H9 (cell line): ENCODE results near the gene KIF6. TPM values are rescaled to one million over a fixed set of nuclear protein-coding genes. Genes with fewer than 3 reads are reported as not detected.
A peak's percentile ranks its signal among the peaks of the same experiment; 100 is the strongest.

Experiments used
- DNase-seq: peaks from one replicate; pipeline ENCODE4 v3.0.0-alpha.2; 2017
- H2AFZ ChIP-seq: one replicate; pipeline ENCODE4 v1.6.1; 2013; ENCODE audit warnings: mild to moderate bottlenecking, low read length, control low read depth, moderate library complexity
- H2AK5ac ChIP-seq: 2 replicates; pipeline ENCODE4 v1.6.1; 2013; ENCODE audit warnings: low read length, control low read depth, mixed read lengths; ENCODE audit not compliant: insufficient read length
- H2BK120ac ChIP-seq: one replicate; pipeline ENCODE4 v1.6.1; 2013; ENCODE audit warnings: low read depth, mild to moderate bottlenecking, low read length, control low read depth, inconsistent platforms; ENCODE audit not compliant: poor library complexity, severe bottlenecking
- H2BK12ac ChIP-seq: 2 replicates; pipeline ENCODE4 v1.6.1; 2013; ENCODE audit warnings: low read length, control low read depth, mixed read lengths, low read depth; ENCODE audit not compliant: insufficient read length
- H2BK15ac ChIP-seq: 2 replicates; pipeline ENCODE4 v1.6.1; 2013; ENCODE audit warnings: low read depth, low read length, control low read depth
- H2BK20ac ChIP-seq: one replicate; pipeline ENCODE4 v1.6.1; 2013; ENCODE audit warnings: low read depth, mild to moderate bottlenecking, low read length, control low read depth, inconsistent platforms; ENCODE audit not compliant: poor library complexity, severe bottlenecking
- H2BK5ac ChIP-seq: 2 replicates; pipeline ENCODE4 v1.6.1; 2013; ENCODE audit warnings: low read length, control low read depth, mixed read lengths; ENCODE audit not compliant: insufficient read length
- H3K14ac ChIP-seq: 2 replicates; pipeline ENCODE4 v1.6.1; 2013; ENCODE audit warnings: low read length, control low read depth; ENCODE audit not compliant: insufficient read depth
- H3K18ac ChIP-seq: 2 replicates; pipeline ENCODE4 v1.6.1; 2013; ENCODE audit warnings: low read depth, mild to moderate bottlenecking, mixed read lengths, low read length, control low read depth; ENCODE audit not compliant: insufficient read length
- H3K23ac ChIP-seq: 2 replicates; pipeline ENCODE4 v1.6.1; 2013; ENCODE audit warnings: low read length, control low read depth, mixed read lengths, low read depth; ENCODE audit not compliant: insufficient read length
- H3K23me2 ChIP-seq: 2 replicates; pipeline ENCODE4 v1.6.1; 2013; ENCODE audit warnings: low read depth, mild to moderate bottlenecking, mixed read lengths, low read length, control low read depth; ENCODE audit not compliant: insufficient read length, poor library complexity, severe bottlenecking
- H3K27ac ChIP-seq: 2 replicates; pipeline ENCODE4 v1.5.1; 2013; ENCODE audit warnings: low read length, control low read depth, mixed read lengths, low read depth; ENCODE audit not compliant: insufficient read length
- H3K27me3 ChIP-seq: 2 replicates; pipeline ENCODE4 v1.6.1; 2013; ENCODE audit warnings: low read length, control low read depth, inconsistent platforms; ENCODE audit not compliant: insufficient read depth
- H3K4ac ChIP-seq: 2 replicates; pipeline ENCODE4 v1.6.1; 2013; ENCODE audit warnings: low read depth, mild to moderate bottlenecking, control low read depth, inconsistent platforms, low read length, moderate library complexity
- H3K4me1 ChIP-seq: 2 replicates; pipeline ENCODE4 v1.6.1; 2013; ENCODE audit warnings: low read length, control low read depth, inconsistent platforms; ENCODE audit not compliant: insufficient read depth
- H3K4me2 ChIP-seq: 2 replicates; pipeline ENCODE4 v1.6.1; 2013; ENCODE audit warnings: low read length, control low read depth, mixed read lengths; ENCODE audit not compliant: insufficient read length, insufficient read depth
- H3K56ac ChIP-seq: 2 replicates; pipeline ENCODE4 v1.6.1; 2013; ENCODE audit warnings: low read depth, mild to moderate bottlenecking, mixed read lengths, low read length, control low read depth; ENCODE audit not compliant: insufficient read length
- H3K79me1 ChIP-seq: 2 replicates; pipeline ENCODE4 v1.6.1; 2013; ENCODE audit warnings: low read depth, mild to moderate bottlenecking, moderate library complexity, low read length, control low read depth, inconsistent platforms; ENCODE audit not compliant: insufficient read depth, poor library complexity, severe bottlenecking
- H3K79me2 ChIP-seq: 2 replicates; pipeline ENCODE4 v1.6.1; 2013; ENCODE audit warnings: low read length, control low read depth, inconsistent platforms; ENCODE audit not compliant: insufficient read depth
- H3K9ac ChIP-seq: 2 replicates; pipeline ENCODE4 v1.6.1; 2013; ENCODE audit warnings: low read length, control low read depth, mixed read lengths; ENCODE audit not compliant: insufficient read length; ENCODE audit errors: extremely low read depth
- H3K9me3 ChIP-seq: one replicate; pipeline ENCODE4 v1.6.1; 2013; ENCODE audit warnings: low read depth, low read length, inconsistent platforms; ENCODE audit not compliant: control insufficient read depth
- H3T11ph ChIP-seq: one replicate; pipeline ENCODE4 v1.6.1; 2013; ENCODE audit warnings: mild to moderate bottlenecking, low read length, control low read depth, inconsistent platforms
- H4K20me1 ChIP-seq: one replicate; pipeline ENCODE4 v1.6.1; 2013; ENCODE audit not compliant: control insufficient read depth, insufficient read length, insufficient read depth
- H4K5ac ChIP-seq: 2 replicates; pipeline ENCODE4 v1.6.1; 2013; ENCODE audit warnings: low read depth, mild to moderate bottlenecking, mixed read lengths, low read length, control low read depth; ENCODE audit not compliant: insufficient read length
- H4K8ac ChIP-seq: replicated peaks from 2 replicates; pipeline ENCODE4 v1.6.1; 2013; ENCODE audit warnings: low read length, control low read depth, mixed read lengths, low read depth; ENCODE audit not compliant: insufficient read length
- H4K91ac ChIP-seq: 2 replicates; pipeline ENCODE4 v1.6.1; 2013; ENCODE audit warnings: low read depth, mild to moderate bottlenecking, moderate library complexity, mixed read lengths, low read length, control low read depth; ENCODE audit not compliant: insufficient read length
- H3K27ac Mint-ChIP-seq, 3 experiments: 2 replicates in 2 of 3; 3 replicates in 1 of 3; pipeline ENCODE4 v1.8.0; 2020 to 2021; ENCODE audit warnings: mixed read lengths in 3 of 3, mild to moderate bottlenecking in 1 of 3, moderate library complexity in 1 of 3
- H3K27me3 Mint-ChIP-seq: 2 replicates; pipeline ENCODE4 v1.8.0; 2021; ENCODE audit warnings: low read depth, mild to moderate bottlenecking, moderate library complexity, mixed read lengths
- H3K36me3 Mint-ChIP-seq, 3 experiments: 2 replicates in 2 of 3; 3 replicates in 1 of 3; pipeline ENCODE4 v1.8.0; 2020 to 2021; ENCODE audit warnings: low read depth in 3 of 3, mixed read lengths in 3 of 3; ENCODE audit not compliant: insufficient read depth in 1 of 3
- H3K4me1 Mint-ChIP-seq, 2 experiments: 2 replicates each; pipeline ENCODE4 v1.8.0; 2020; ENCODE audit warnings: mixed read lengths in 2 of 2
- H3K4me3 Mint-ChIP-seq, 2 experiments: 2 replicates in 1 of 2; 3 replicates in 1 of 2; pipeline ENCODE4 v1.8.0; 2020 to 2021; ENCODE audit warnings: mild to moderate bottlenecking in 2 of 2, mixed read lengths in 2 of 2, moderate library complexity in 1 of 2
- H3K9me3 Mint-ChIP-seq, 2 experiments: 2 replicates in 1 of 2; 3 replicates in 1 of 2; pipeline ENCODE4 v1.8.0; 2020; ENCODE audit warnings: mild to moderate bottlenecking in 2 of 2, mixed read lengths in 2 of 2, moderate library complexity in 1 of 2
- WGBS: extraction: QIAGEN DNeasy Blood & Tissue Kit; methylation state at CpG from one replicate; pipeline ENCODE4 v1.1.7; 2013; ENCODE audit warnings: missing lambda C conversion rate, low lambda C conversion rate, mixed read lengths; ENCODE audit not compliant: insufficient read length; ENCODE audit errors: extremely low coverage; 5-methylcytosine and 5-hydroxymethylcytosine counted together
- total RNA-seq: library from RNA; stranded (reverse); gene quantifications from 2 replicates; pipeline ENCODE4 v1.2.1, GENCODE V29; 2021
- TF ChIP-seq, protein P1 (sequence below): fragments of 200-600 bp; sonication (generic); conservative IDR thresholded peaks from 3 replicates; pipeline ENCODE4 v1.8.0; 2021; ENCODE audit warnings: antibody characterized with exemption, mild to moderate bottlenecking

The KIF6 gene
- total RNA-seq, 1 experiment from 2014 or later, result 0.63 TPM

DNA sequence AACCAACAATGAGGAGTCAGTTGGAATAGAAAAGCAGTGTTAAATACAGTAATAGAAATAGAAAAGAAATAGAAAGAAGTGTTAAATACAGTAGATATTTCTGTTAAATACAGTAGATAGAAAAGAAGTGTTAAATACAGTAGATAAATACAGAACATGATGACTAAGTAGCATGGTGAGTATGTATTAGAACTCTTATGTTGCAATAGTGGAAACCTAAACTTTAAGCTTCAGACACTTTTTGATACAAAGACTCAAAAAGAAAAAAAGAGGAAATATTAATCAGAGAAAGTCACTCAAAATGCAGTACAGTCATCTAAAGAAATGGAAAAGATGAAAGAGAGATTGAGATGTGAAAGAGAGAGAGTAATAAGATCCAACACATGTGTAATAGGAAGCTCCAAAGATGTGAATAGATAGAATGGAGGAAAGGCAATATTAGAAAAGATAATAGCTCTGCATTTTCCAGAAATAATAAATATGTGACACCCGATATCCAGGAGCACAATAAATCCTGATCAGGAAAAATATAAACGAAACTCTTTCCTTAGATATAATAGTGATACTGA is 271.2 kb downstream of the KIF6 start:
- Histone ChIP-seq H3K4me1 (no peaks in the 10 kb centered on the region), H4K91ac (no peak overlapping the region), H2AFZ (no peak overlapping the region), H4K8ac (no peak overlapping the region), H3K14ac (no peak overlapping the region), H3K79me1 (no peaks in the 10 kb centered on the region), H3K27ac (no peak overlapping the region), H3K23ac (no peak overlapping the region), H3K23me2 (no peaks in the 10 kb centered on the region), H3K27me3 (no peaks in the 10 kb centered on the region), H3K56ac (no peak overlapping the region), H2BK12ac (no peak overlapping the region), H3K4me2 (no peak overlapping the region), H4K20me1 (no peaks in the 10 kb centered on the region), H2BK5ac (no peak overlapping the region), H2BK20ac (no peak overlapping the region), H3K79me2 (no peaks in the 10 kb centered on the region), H3K4ac (no peak overlapping the region), H4K5ac (no peak overlapping the region), H3K9ac (no peak overlapping the region), H2AK5ac (no peak overlapping the region), H2BK120ac (no peak overlapping the region), H3T11ph (no peak overlapping the region), H3K18ac (no peak overlapping the region), H3K9me3 (no peaks in the 10 kb centered on the region), H2BK15ac (no peak overlapping the region)
- no CpG with 5 or more reads among the region's 2 CpGs for WGBS
- H3K9me3 Mint-ChIP-seq, result peaks cover 15 to 17% of the 10 kb centered on the region in 2 experiments
- H3K27ac Mint-ChIP-seq, result no peak overlapping the region
- TF ChIP-seq, protein P1, sequence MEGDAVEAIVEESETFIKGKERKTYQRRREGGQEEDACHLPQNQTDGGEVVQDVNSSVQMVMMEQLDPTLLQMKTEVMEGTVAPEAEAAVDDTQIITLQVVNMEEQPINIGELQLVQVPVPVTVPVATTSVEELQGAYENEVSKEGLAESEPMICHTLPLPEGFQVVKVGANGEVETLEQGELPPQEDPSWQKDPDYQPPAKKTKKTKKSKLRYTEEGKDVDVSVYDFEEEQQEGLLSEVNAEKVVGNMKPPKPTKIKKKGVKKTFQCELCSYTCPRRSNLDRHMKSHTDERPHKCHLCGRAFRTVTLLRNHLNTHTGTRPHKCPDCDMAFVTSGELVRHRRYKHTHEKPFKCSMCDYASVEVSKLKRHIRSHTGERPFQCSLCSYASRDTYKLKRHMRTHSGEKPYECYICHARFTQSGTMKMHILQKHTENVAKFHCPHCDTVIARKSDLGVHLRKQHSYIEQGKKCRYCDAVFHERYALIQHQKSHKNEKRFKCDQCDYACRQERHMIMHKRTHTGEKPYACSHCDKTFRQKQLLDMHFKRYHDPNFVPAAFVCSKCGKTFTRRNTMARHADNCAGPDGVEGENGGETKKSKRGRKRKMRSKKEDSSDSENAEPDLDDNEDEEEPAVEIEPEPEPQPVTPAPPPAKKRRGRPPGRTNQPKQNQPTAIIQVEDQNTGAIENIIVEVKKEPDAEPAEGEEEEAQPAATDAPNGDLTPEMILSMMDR, result no peak
- H3K4me1 Mint-ChIP-seq, result peaks cover 5 to 7% of the 10 kb centered on the region in 2 experiments; a peak in 3 of 4 replicates
- H3K4me3 Mint-ChIP-seq, result peak overlapping the region in 1 of 2 experiments; percentile 59; a peak in 3 of 5 replicates
- no peak for DNase-seq
- no peaks in the 10 kb centered on the region for H3K27me3 Mint-ChIP-seq
- peaks cover 5 to 18% (median 7%) of the 10 kb centered on the region in 3 experiments; a peak in 5 of 7 replicates for H3K36me3 Mint-ChIP-seq
